Lung (tissue), 12 donors: ENCODE data around the gene PMPCA. TPM values are rescaled to one million over a fixed set of nuclear protein-coding genes. Genes with fewer than 3 reads are reported as not detected.

Source experiments
- ATAC-seq: fragments of 200-7000 bp; cut with Tn5 transposase; one replicate; pipeline ENCODE4 v1.9.1; 2020; ENCODE audit warnings: moderate number of reproducible peaks; ENCODE audit not compliant: insufficient read depth, low FRiP score
- DNase-seq, 3 donors: peaks; one replicate each; pipeline ENCODE4 v3.0.0-alpha.2; 2013 to 2017
- H3K27ac ChIP-seq, 2 donors: one replicate each; pipeline ENCODE4 v1.5.1; 2013; ENCODE audit warnings: mild to moderate bottlenecking in 2 of 2, moderate library complexity in 2 of 2, control low read depth in 1 of 2, inconsistent platforms in 1 of 2, low read depth in 1 of 2, low read length in 1 of 2
- H3K27me3 ChIP-seq, 3 donors: one replicate each; pipeline ENCODE4 v1.5.1; 2013; ENCODE audit warnings: low read length in 2 of 3; ENCODE audit not compliant: control insufficient read depth in 3 of 3, insufficient read depth in 3 of 3
- H3K36me3 ChIP-seq, 4 donors: one replicate each; pipeline ENCODE4 v1.5.1; 2013; ENCODE audit warnings: low read length in 4 of 4, mild to moderate bottlenecking in 1 of 4, moderate library complexity in 1 of 4; ENCODE audit not compliant: control insufficient read depth in 4 of 4, insufficient read depth in 4 of 4
- H3K4me1 ChIP-seq, 5 donors: one replicate each; pipeline ENCODE4 v1.5.1; 2013; ENCODE audit warnings: low read length in 5 of 5, mild to moderate bottlenecking in 2 of 5, moderate library complexity in 1 of 5; ENCODE audit not compliant: control insufficient read depth in 5 of 5, insufficient read depth in 5 of 5
- H3K4me3 ChIP-seq: one replicate; pipeline ENCODE4 v1.5.1; 2013; ENCODE audit warnings: mild to moderate bottlenecking, control low read depth, moderate library complexity
- H3K9ac ChIP-seq, 2 donors: one replicate each; pipeline ENCODE4 v1.5.1; 2013; ENCODE audit warnings: low read length in 2 of 2, control low read depth in 1 of 2; ENCODE audit not compliant: insufficient read depth in 1 of 2
- H3K9me3 ChIP-seq, 4 donors: one replicate each; pipeline ENCODE4 v1.5.1; 2013; ENCODE audit warnings: low read length in 3 of 4, mild to moderate bottlenecking in 1 of 4, moderate library complexity in 1 of 4; ENCODE audit not compliant: control insufficient read depth in 4 of 4, insufficient read depth in 3 of 4
- CTCF ChIP-seq: IDR thresholded peaks from 2 replicates; pipeline ENCODE4 v1.5.1; 2012; ENCODE audit warnings: mild to moderate bottlenecking; ENCODE audit errors: control extremely low read depth, extremely low read depth
- WGBS, 2 donors: extraction: QIAGEN DNeasy Blood & Tissue Kit; methylation state at CpG; one replicate each; pipeline ENCODE4 v1.1.7; 2013; 5-methylcytosine and 5-hydroxymethylcytosine counted together
- polyA plus RNA-seq, 2 donors: library from polyadenylated mRNA; stranded (reverse); fragments of 200-250 nt; gene quantifications; one replicate each; pipeline ENCODE4 v1.2.1, GENCODE V29; 2013
- total RNA-seq, 2 donors: library from RNA; depleted of rRNA in 1 of 2; stranded (reverse); fragments of >200 nt in 1 of 2; gene quantifications; one replicate each; pipeline ENCODE4 v1.2.1, GENCODE V29; 2014 to 2021
- donor health status: control.
- donor health status: control.
- donor health status: Bipolar disorder and iron deficiency.
- donor health status: healthy.
- donor health status: DM: yes; HTN: yes; CAD: no.

Gene PMPCA
- total and polyA plus RNA-seq, 4 donors, result 26.5 to 46.7 (median 40.5) TPM

- no peaks in the 10 kb centered on the region for H3K9me3 ChIP-seq
- ATAC-seq (no peak), DNase-seq (no peak)
- WGBS, 2 donors, result 95 to 98% methylated on average over 11 of the region's 11 CpGs
- no peak overlapping the region for H3K27ac ChIP-seq
- no peak for TF ChIP-seq CTCF
- H3K36me3 ChIP-seq, result peaks cover 11 to 85% (median 66%) of the 10 kb centered on the region in 4 donors
- no peaks in the 10 kb centered on the region for H3K4me1 ChIP-seq
- H3K4me3 ChIP-seq, result no peak overlapping the region
- H3K27me3 ChIP-seq, result no peaks in the 10 kb centered on the region
- no peak overlapping the region for H3K9ac ChIP-seq
These were observed 59.9 kb downstream of the PMPCA start for GRCh38 chr9:136470356-136470755.

- Histone ChIP-seq H3K9me3 (no peaks in the 10 kb centered on the region), H3K9ac (no peak overlapping the region), H3K27me3 (no peaks in the 10 kb centered on the region), H3K36me3 (peaks cover 11 to 85% (median 65%) of the 10 kb centered on the region in 4 donors), H3K4me1 (no peaks in the 10 kb centered on the region), H3K4me3 (no peak overlapping the region), H3K27ac (no peak overlapping the region)
- ATAC-seq (no peak), DNase-seq (no peak)
- 94 to 98% methylated on average over 12 of the region's 12 CpGs for WGBS, 2 donors
- no peak for TF ChIP-seq CTCF
These were observed 60.5 kb downstream of the PMPCA start for GRCh38 chr9:136470792-136471469.

- WGBS, 2 donors, result 93 to 95% methylated on average over 19 of the region's 19 CpGs
These were observed 61.5 kb downstream of the PMPCA start for GRCh38 chr9:136471802-136472487.

More at GRCh38 chr9:136471802-136472487, 61.5 kb downstream of the PMPCA start:
- H3K9ac ChIP-seq, result no peak overlapping the region
- no peaks in the 10 kb centered on the region for H3K9me3 ChIP-seq
- H3K27me3 ChIP-seq, result no peaks in the 10 kb centered on the region
- no peak overlapping the region for H3K4me3 ChIP-seq
- no peaks in the 10 kb centered on the region for H3K4me1 ChIP-seq
- DNase-seq, result no peak
- no peak for TF ChIP-seq CTCF
- no peak overlapping the region for H3K27ac ChIP-seq
- peaks cover 11 to 85% (median 60%) of the 10 kb centered on the region in 4 donors for H3K36me3 ChIP-seq
- ATAC-seq, result no peak
